Upper lobe of right lung (tissue), 1 donor: ENCODE results near the gene NHSL1. TPM values are rescaled to one million over a fixed set of nuclear protein-coding genes. Genes with fewer than 3 reads are reported as not detected.

Experiments
- ATAC-seq: fragments of 200-7000 bp; cut with Tn5 transposase; one replicate; pipeline ENCODE4 v1.9.1; 2020; ENCODE audit warnings: mild to moderate bottlenecking, moderate library complexity
- DNase-seq: peaks from one replicate; pipeline ENCODE4 v3.0.0-alpha.2; 2020
- H3K27ac ChIP-seq: fragments of 200-600 bp; one replicate; pipeline ENCODE4 v1.8.0; 2022
- H3K27me3 ChIP-seq: fragments of 200-600 bp; one replicate; pipeline ENCODE4 v1.8.0; 2022; ENCODE audit warnings: mild to moderate bottlenecking
- H3K36me3 ChIP-seq: fragments of 200-600 bp; one replicate; pipeline ENCODE4 v1.8.0; 2022
- H3K4me1 ChIP-seq: fragments of 200-600 bp; one replicate; pipeline ENCODE4 v1.8.0; 2022
- H3K4me3 ChIP-seq: fragments of 200-600 bp; one replicate; pipeline ENCODE4 v1.8.0; 2022; ENCODE audit warnings: mild to moderate bottlenecking
- H3K9me3 ChIP-seq: fragments of 200-600 bp; one replicate; pipeline ENCODE4 v1.8.0; 2022
- intact Hi-C: fragments of 100-400 bp; cut with DNase I; formaldehyde crosslinking; loops from one replicate; pipeline ENCODE4 v1.11.0; 2022
- total RNA-seq: library from RNA; stranded (reverse); fragmentation: NEBNext Ultra II Directional; extraction: Animal tissue kit (Norgen Biotek cat#: 25700); gene quantifications from one replicate; pipeline ENCODE4 v1.2.1, GENCODE V29; 2021
- TF ChIP-seq, protein P1 (sequence below): fragments of 200-600 bp; IDR thresholded peaks from one replicate; pipeline ENCODE4 v1.8.0; 2022; ENCODE audit warnings: antibody characterized with exemption
- donor health status: DM: no; HTN: yes; CAD: no; lungs with severe emphysema.

NHSL1 gene
- total RNA-seq, 1 donor from 2014 or later: 69.5 TPM

DNA sequence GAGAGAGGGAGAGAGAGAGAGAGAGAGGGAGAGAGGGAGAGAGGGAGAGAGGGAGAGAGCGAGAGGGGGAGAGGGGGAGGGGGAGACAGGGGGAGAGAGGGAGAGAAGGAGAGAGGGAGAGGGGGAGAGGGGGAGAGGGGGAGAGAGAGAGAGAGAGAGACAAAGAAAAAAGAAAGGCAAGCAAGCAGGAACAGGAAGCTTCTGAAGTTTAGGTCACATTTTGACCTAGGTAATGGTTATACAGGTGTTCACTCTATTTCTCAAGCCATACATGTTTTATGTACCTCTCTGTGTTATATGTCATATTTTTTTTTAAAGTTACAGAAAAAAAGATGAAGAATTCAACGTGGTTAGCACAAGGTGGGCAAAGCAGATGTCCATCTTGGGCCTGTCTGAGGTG, 9.4 kb downstream of the NHSL1 start:
- no peak for DNase-seq
- H3K9me3 ChIP-seq: no peaks in the 10 kb centered on the region
- H3K27me3 ChIP-seq: no peaks in the 10 kb centered on the region
- ATAC-seq: no peak
- TF ChIP-seq, protein P1, sequence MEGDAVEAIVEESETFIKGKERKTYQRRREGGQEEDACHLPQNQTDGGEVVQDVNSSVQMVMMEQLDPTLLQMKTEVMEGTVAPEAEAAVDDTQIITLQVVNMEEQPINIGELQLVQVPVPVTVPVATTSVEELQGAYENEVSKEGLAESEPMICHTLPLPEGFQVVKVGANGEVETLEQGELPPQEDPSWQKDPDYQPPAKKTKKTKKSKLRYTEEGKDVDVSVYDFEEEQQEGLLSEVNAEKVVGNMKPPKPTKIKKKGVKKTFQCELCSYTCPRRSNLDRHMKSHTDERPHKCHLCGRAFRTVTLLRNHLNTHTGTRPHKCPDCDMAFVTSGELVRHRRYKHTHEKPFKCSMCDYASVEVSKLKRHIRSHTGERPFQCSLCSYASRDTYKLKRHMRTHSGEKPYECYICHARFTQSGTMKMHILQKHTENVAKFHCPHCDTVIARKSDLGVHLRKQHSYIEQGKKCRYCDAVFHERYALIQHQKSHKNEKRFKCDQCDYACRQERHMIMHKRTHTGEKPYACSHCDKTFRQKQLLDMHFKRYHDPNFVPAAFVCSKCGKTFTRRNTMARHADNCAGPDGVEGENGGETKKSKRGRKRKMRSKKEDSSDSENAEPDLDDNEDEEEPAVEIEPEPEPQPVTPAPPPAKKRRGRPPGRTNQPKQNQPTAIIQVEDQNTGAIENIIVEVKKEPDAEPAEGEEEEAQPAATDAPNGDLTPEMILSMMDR: no peak
- intact Hi-C loops: no loop called here
- H3K27ac ChIP-seq: no peak overlapping the region
- no peaks in the 10 kb centered on the region for H3K36me3 ChIP-seq
- H3K4me1 ChIP-seq: no peaks in the 10 kb centered on the region
- H3K4me3 ChIP-seq: no peak overlapping the region

DNA sequence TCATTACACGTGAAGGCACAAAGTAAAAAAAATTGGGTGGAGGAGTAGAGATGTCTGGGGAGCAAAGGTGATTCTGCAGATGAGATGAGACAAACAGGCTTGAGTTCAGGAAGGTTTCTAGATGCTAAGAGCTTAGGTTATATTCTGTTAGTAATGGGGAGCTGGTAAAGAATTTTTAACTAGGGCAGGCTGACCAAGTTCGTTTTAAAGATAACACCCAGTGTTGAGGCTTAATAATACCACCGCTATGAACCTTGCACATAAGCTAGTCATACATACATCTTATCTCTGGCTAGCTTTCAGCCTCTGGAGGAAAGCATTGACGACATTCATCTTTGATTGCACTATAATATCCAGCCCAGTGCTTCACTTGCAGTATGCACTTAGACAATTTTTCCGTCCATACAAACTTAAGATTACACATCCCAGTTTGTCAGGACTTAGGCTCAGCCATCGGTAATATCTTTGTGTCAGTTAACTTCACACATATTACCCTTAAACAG, 12.1 kb downstream of the NHSL1 start:
- Histone ChIP-seq H3K9me3 (no peaks in the 10 kb centered on the region), H3K4me1 (no peaks in the 10 kb centered on the region), H3K4me3 (no peak overlapping the region), H3K27me3 (no peaks in the 10 kb centered on the region), H3K27ac (no peak overlapping the region), H3K36me3 (no peaks in the 10 kb centered on the region)
- DNase-seq (no peak), ATAC-seq (no peak)
- intact Hi-C loops: no loop called here
- TF ChIP-seq, protein P1: no peak

DNA sequence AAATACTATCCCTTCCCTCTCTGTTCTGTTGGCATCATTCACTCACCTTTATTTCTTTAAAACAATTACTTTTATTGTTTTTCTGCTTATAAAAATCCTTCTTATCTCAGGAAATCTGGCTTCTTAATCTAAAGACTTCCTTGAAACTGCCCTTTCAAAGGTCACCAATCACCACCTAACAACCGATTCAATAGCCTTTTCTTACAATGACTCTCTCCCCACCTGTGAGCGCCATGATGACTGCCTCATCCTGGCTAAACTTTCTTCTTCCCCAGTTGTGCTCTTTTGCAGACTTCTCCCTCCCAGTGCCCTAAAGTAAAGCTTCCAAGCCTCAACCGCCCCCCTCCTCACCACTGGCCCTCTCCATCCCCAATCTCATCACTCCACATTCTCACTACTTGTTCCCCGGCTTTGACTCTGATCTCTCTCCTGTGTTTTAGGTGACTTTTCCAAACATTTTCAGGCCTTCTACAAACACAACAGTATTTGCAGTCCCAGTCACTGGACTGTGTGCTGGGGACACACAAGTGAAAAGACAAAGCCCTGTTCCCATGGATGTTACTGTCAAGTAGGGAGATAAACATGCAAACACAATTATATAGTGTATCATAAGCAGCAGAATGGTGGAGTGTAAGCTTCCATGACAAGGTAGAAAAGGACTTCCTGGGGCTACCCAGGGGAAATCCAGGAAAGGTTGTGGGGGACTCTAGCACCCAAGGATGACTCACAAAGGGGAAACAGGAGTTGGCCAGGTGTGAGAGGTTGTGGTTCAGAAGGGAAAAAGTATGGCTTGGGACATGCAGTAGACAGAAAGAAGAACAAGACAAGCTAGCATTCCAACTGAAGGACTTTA, 12.8 kb downstream of the NHSL1 start:
- DNase-seq (no peak), ATAC-seq (no peak)
- no peaks in the 10 kb centered on the region for H3K9me3 ChIP-seq
- intact Hi-C loops: no loop called here
- no peak overlapping the region for H3K27ac ChIP-seq
- H3K4me3 ChIP-seq: no peak overlapping the region
- H3K36me3 ChIP-seq: no peaks in the 10 kb centered on the region
- H3K4me1 ChIP-seq: no peaks in the 10 kb centered on the region
- TF ChIP-seq, protein P1: no peak
- H3K27me3 ChIP-seq: no peaks in the 10 kb centered on the region

DNA sequence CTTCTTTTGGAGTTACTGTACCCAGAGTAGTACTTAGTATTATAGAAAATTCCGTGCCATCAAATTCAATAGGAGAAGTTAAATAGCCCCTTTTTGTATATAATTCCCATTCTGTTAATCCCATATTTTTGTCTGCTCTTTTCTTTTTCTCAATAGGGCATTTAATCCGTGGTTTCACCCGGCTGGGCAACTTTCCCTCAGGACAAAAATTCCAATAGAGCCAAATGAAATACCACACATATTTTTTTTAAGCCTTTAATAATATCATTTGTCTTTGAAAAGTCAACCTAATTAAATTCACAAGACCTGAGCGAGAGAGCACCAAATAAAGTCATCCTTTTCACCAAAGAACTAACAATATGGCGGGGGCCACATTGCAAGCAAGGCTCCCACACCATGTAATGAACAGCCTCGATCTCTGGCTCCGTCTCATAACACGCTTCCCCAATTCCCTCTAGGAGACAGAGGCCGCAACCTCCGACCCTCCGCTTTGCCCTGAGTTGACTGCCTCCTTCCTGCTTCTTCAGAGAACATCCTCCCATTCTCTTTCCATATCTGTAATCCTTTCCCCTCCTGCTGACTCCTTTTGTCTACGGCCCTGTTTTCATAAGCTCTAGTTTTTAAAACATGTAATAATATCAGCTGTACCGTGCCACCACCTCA, 13.6 kb downstream of the NHSL1 start:
- Histone ChIP-seq H3K4me1 (no peaks in the 10 kb centered on the region), H3K4me3 (no peak overlapping the region), H3K36me3 (no peaks in the 10 kb centered on the region), H3K9me3 (no peaks in the 10 kb centered on the region), H3K27me3 (no peaks in the 10 kb centered on the region), H3K27ac (no peak overlapping the region)
- no peak for DNase-seq
- TF ChIP-seq, protein P1: no peak
- intact Hi-C loops: no loop called here
- ATAC-seq: no peak

DNA sequence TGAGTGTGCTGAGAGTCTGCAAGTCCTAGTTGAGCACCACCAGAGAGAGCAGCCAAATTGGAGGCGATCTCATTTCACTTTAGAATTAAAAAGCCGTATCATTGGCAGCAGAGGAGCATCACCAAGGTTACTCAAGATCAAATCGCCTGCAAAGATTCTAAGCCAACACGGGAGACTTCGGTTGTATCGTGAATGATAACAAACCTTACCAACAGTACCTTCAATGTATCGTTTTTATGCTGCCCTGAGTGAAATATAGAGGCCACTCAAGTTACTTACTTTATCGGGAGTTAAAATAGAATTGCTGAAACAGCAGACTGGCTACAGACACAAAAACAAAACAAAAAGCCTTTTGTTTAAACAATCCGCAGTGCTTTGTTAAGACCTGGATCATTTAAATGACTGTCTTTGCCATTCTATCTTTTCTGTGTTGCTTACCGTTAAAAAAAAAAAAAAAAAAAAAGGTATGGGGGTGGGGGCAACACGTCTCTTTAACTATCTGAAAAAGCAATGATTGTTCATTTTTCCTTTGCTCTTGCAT, 14.2 kb downstream of the NHSL1 start:
- Histone ChIP-seq H3K27ac (no peak overlapping the region), H3K36me3 (no peaks in the 10 kb centered on the region), H3K4me1 (no peaks in the 10 kb centered on the region), H3K4me3 (no peak overlapping the region), H3K9me3 (no peaks in the 10 kb centered on the region), H3K27me3 (no peaks in the 10 kb centered on the region)
- intact Hi-C loops: no loop called here
- ATAC-seq (no peak), DNase-seq (no peak)
- TF ChIP-seq, protein P1: no peak
